Suppressor macrophage treated with lipopolysaccharide for 1 hour (primary cell): ENCODE results near the gene PDSS2.
"Not testable (repeated sequence)": the region's sequence is repeated elsewhere in the genome, so short reads cannot be mapped to it uniquely, and the experiment has no call there.

Experiments
- DNase-seq, 3 donors: peaks; one replicate each; pipeline ENCODE4 v3.0.0-alpha.2; 2020 to 2022

Gene PDSS2

GRCh38 chr6:107459283-107460082 is at the start of gene PDSS2:
Gene PDSS2 (minus strand): TSS chr6:107459564. CDS start chr6:107459285, 279 bp downstream.
- DNase-seq, result peak; percentile 99 to 100 (median 100)

DNA sequence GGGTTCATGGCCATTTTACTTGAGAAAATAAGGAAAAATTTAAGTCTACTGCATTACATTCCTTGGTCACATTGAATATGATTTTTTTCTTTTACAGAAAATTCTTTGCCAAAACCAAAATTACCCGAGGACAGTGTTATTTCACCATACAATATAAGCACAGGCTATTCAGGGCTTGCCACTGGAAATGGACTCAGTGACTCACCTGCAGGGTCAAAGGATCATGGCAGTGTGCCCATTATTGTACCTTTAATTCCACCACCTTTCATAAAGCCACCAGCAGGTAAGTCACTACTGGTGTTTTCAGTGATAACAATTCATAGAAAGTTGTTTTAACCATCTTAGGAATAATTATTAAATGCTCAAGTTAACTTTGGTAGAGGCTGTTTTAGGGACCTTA is 46.8 kb upstream of the PDSS2 start:
- DNase-seq, result no peak

- DNase-seq, result peak in 1 of 3 donors; percentile 6
These were observed 45.1 kb upstream of the PDSS2 start for GRCh38 chr6:107504270-107505026.

DNA sequence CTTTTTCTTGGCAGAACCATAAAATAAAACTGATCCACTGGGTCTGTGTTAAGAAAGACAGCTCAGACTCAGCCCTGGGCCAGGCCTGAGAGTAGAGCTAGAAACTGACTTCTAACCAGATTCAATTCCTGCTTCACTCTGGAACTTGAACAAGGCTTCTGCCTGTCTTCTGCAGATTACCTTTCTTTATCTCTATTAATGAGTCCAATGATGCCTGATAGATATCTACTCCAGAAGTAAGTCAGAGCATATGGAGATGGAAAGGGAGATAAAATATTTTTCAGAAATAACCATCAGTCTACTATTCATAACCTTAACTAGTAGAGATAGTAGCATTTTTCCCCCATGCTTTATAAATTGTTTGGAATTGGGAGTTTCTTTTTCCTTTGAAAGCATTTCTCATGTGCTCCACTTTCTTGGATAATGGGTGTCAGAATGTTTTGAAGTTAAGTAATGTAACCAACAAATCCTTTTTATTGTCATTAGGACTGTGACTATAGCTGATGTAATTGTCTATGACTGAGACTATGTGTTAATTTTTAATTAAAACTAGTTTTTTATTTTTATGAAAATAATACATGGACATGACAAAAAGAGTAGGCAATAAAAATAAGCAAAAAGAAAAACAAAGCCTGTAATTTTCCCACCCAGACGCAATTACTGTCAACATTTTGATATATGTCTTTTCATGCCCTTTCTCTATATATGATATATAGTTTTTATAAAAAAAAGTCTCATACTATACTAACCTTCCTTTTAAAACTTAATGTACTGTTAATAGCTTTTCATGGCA is 37.7 kb upstream of the PDSS2 start:
- no peak for DNase-seq

GRCh38 chr6:107495971-107496370 is 36.6 kb upstream of the PDSS2 start:
- DNase-seq, result no peak

GRCh38 chr6:107495196-107495643 is 35.9 kb upstream of the PDSS2 start:
- peak; percentile 7 to 31 (median 7) for DNase-seq

- peak; percentile 44 to 74 (median 64) for DNase-seq
These were observed 34.0 kb upstream of the PDSS2 start for GRCh38 chr6:107493158-107494057.

DNA sequence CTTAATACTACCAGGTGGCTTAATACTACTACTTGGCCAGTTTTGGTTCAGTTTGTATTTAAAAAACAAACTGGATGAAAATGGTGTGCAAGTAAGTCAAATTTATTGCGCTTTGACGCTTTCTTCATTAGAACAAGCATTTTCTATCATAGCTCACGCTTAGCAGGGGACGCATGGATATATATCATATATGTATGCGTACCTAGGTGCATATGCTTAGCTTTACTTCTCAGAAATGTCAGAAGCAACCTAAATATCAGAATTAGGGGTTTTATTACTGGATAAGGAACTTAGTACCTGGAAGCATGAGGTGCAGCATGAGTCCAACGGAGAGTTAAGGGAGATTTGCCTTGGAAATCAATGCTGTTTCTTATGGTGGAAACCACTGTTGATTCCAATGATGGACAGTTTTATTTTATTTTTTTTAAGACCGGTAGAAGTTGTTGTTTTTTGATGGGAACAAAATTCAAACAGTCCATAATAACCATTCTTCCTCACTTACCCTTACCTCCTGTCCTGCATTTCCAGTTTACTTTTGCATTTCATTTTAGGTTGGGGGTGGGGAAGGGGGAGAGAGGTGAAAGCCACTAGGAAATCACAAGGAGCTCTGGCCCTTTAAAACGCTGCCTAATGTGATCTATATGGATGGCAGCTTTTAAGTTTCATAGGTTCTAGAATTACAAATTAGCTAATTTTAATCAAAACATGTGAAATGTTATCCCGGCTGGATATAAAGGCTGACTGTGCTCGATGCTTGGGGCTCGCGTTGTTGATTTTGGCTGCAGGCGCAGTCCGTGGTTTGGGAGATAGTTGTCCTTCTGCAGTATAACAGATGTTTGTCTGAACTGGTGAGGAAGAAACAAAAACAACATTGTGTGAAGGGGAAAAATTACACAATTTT is 32.6 kb upstream of the PDSS2 start:
- DNase-seq, result no peak

DNA sequence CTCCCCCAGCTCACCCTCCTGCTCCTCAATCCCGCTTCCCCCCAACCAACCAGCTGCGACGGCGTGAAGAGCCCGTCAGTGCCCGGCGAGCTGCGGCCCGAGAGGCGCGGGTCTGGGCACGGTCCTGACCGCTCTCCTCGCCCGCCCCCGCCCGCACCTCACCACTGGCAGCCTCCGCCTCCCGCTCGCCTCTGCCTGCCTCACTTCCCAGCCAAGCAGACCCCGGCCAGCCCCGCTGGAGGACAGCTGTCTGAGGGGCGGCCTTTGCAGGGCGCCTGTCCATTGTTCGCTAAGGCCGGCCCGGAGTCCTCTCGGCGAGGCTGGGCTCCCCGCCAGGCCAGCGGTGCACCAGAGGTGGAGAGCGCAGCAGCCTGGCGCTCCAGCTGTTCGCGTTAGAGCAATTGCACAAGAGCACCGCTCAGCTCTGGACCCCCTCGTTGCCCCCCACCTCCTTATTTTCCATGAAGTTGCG is 31.8 kb upstream of the PDSS2 start:
- peak in 2 of 3 donors; percentile 8 to 18 for DNase-seq

GRCh38 chr6:107490566-107491137 is 31.3 kb upstream of the PDSS2 start:
- DNase-seq, result no peak

DNA sequence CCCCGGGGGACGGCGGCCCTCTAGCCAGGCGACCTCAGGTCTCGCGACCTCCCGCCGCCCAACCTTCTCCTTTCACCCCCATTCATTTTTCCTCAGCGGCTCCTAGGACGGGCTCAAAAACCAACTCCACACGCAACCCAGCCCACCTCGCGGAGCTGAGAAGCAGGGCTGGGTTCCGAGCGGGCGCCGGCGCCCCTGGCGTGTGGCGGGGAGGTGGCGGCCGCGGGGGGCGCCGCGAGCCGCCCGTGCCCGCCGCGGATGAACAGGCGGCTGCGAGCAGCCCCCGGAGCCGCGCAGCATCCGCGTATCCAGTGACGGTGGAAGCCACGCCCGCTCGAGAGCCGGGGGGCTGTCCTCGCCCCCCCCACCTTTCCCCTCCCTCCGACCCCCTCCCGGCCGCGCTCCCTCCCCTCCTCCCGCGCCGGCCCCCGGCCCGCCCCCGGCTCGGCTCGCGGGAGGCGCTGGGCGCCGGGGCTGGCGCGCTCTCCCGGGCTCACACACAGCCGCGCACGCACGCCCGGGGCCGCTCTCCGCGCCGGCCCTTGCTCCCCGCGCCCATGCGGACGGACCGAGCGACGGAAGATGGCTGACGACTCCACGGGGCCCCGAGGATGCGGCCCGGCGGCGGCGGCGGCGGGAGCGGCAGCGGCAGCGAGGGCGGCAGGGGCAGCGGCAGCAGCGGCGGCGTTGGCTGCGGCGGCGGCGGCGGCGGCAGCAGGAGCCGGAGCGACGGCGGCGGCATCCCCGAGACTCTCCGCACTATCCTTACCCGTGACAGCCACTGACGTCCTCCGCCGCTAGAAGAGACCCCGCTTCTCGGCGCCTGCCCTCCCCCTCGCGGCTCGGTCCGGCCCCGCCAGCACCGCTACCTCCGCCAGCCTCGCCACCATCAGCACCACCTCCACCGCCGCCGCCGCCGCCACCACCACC is 30.5 kb upstream of the PDSS2 start, which contains the start of gene SOBP:
SOBP (plus strand) TSS at position 482 of the 930 bp plus-strand sequence. CDS start 500 bp downstream, outside the sequence.
- DNase-seq, result peak; percentile 19 to 64 (median 25)

- peak in 1 of 3 donors; percentile 27 for DNase-seq
These were observed 29.7 kb upstream of the PDSS2 start for GRCh38 chr6:107488875-107489635.

DNA sequence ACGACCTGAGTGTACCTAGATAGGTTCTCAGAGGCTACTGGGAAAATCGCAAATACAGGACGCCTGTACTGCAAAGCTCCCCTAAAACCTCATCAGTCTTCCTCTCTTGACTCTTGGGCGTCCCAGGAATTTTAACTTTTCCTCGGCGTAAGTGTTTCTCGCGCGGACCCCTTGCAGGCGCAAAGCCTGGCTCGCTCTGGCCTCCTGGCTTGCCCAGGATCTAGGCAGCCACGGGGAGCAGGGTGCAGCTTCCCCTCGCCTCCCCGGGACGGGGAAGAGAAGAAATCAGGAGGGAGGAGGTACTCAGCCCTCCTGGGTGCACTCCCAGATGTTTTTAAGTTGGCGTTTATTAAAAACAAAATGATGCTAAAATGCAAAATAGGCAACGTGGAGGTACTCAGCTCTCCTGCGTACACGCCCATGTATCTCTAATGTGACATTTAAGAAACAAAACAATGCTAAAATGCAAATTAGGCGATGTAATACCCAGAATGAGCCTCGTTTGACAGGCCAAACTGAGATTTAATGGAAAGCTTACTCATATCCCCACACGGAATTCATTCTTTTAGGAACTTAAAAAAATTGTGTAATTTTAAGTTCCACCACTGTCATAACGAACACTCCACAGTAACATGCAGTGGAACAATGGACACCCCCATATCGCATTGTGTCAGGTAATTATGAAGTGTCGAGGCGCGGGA is 29.0 kb upstream of the PDSS2 start:
- peak; percentile 20 to 62 (median 61) for DNase-seq

- no peak for DNase-seq
These were observed 25.8 kb upstream of the PDSS2 start for GRCh38 chr6:107485157-107485556.

DNA sequence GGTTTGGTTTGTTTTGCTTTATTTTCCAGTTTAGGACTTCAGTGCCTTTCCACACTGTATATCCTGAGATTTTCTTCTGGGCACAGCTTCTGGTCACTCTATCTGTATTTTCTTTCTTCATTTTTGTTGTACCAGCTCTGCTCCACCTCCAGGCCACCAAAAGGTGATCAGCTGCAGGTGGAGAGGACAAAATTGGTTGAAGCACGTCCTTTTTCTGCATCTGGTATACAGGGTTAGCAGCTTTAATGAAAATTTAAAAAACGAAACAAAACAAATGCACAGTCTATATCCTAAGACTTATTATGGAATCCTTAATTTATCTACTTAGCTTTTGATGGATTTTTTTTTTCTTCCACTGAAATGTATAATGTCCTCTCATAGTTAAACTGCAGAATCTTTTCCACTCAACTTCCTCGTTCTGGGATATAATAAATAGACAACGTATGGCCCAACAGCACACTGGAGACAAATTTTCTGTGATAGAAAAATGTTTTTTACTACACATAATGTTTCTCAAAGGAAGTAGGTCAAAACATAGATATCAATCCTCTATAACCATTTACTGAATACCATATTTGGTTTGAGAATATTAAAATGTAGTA is 19.8 kb upstream of the PDSS2 start:
- DNase-seq, result no peak

- not testable (repeated sequence) for DNase-seq
These were observed 16.5 kb upstream of the PDSS2 start for GRCh38 chr6:107475826-107476225.

DNA sequence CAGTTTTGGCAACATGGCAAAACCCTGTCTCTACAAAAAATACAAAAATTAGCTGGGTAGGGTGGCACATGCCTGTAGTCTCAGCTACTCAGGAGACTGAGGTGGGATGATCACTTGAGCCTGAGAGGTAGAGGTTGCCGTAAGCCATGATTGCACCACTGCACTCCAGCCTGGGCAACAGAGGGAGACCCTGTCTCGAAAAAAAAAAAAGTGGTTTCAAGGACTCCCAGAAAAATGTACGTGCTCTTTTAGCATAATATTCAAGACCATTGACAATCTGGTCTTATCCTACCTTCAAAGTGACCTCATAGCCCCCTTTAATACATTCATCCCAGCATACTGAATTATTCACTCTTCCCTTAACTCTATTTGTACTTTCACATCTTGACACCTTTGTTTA is 16.0 kb upstream of the PDSS2 start:
- not testable (repeated sequence) for DNase-seq
